ENCODE measurements around the gene RAMP3. TPM values are rescaled to one million over a fixed set of nuclear protein-coding genes. Genes with fewer than 3 reads are reported as not detected.
"Not testable (repeated sequence)": the region's sequence is repeated elsewhere in the genome, so short reads cannot be mapped to it uniquely, and the experiment has no call there.

Gene RAMP3
- total RNA-seq, 1 donor from 2014 or later, result 4.7 TPM

- no peak for DNase-seq
Measured at GRCh38 chr7:45157286-45157652, 322 bp upstream of the RAMP3 start.

GRCh38 chr7:45158471-45158870, 880 bp downstream of the RAMP3 start:
- no peak for DNase-seq

GRCh38 chr7:45159296-45159695, 1.7 kb downstream of the RAMP3 start:
- no peak for DNase-seq

- no peak for DNase-seq
Measured at GRCh38 chr7:45160417-45160881, 2.9 kb downstream of the RAMP3 start.

- no peak for DNase-seq
Measured at GRCh38 chr7:45161138-45161537, 3.5 kb downstream of the RAMP3 start.

- no peak for DNase-seq
Measured at GRCh38 chr7:45161842-45162241, 4.3 kb downstream of the RAMP3 start.

GRCh38 chr7:45162311-45162845, 4.8 kb downstream of the RAMP3 start:
- no peak for DNase-seq

- DNase-seq, result no peak
Measured at GRCh38 chr7:45162943-45163691, 5.5 kb downstream of the RAMP3 start.

- no peak for DNase-seq
Measured at GRCh38 chr7:45163692-45164052, 6.1 kb downstream of the RAMP3 start.

GRCh38 chr7:45164271-45164670, 6.7 kb downstream of the RAMP3 start:
- not testable (repeated sequence) for DNase-seq

GRCh38 chr7:45165857-45166256, 8.3 kb downstream of the RAMP3 start:
- no peak for DNase-seq

- no peak for DNase-seq
Measured at GRCh38 chr7:45171946-45172345, 14.4 kb downstream of the RAMP3 start.

- no peak for DNase-seq
Measured at GRCh38 chr7:45173596-45174327, 16.2 kb downstream of the RAMP3 start.

- DNase-seq, result no peak
Measured at GRCh38 chr7:45174328-45174610, 16.7 kb downstream of the RAMP3 start.

- DNase-seq, result no peak
Measured at GRCh38 chr7:45174966-45175765, 17.6 kb downstream of the RAMP3 start.

GRCh38 chr7:45176091-45176490, 18.5 kb downstream of the RAMP3 start:
- no peak for DNase-seq

- no peak for DNase-seq
Measured at GRCh38 chr7:45176886-45177731, 19.5 kb downstream of the RAMP3 start.

GRCh38 chr7:45177801-45178200, 20.2 kb downstream of the RAMP3 start:
- DNase-seq, result no peak

- no peak for DNase-seq
Measured at GRCh38 chr7:45178241-45179225, 20.9 kb downstream of the RAMP3 start.

- DNase-seq, result no peak
Measured at GRCh38 chr7:45179666-45180065, 22.1 kb downstream of the RAMP3 start.
